Liver (tissue), 9 donors: ENCODE data around the gene HNRNPUL1. TPM values are rescaled to one million over a fixed set of nuclear protein-coding genes. Genes with fewer than 3 reads are reported as not detected.
A peak's percentile ranks its signal among the peaks of the same experiment; 100 is the strongest.

ENCODE experiments used
- DNase-seq: peaks from one replicate; pipeline ENCODE4 v3.0.0-alpha.2; 2017; ENCODE audit warnings: low spot score
- H3K27ac ChIP-seq, 2 donors: one replicate each; pipeline ENCODE4 v1.7.0; 2013; ENCODE audit warnings: inconsistent platforms in 2 of 2, low read length in 2 of 2, control low read depth in 1 of 2, low read depth in 1 of 2, mild to moderate bottlenecking in 1 of 2
- H3K27me3 ChIP-seq, 4 donors: one replicate each; pipeline versions ENCODE4 v1.6.1 to v1.7.0; 2013; ENCODE audit warnings: low read length in 3 of 4, inconsistent platforms in 1 of 4, mild to moderate bottlenecking in 1 of 4, moderate library complexity in 1 of 4; ENCODE audit not compliant: control insufficient read depth in 4 of 4, insufficient read depth in 4 of 4
- H3K36me3 ChIP-seq, 4 donors: one replicate each; pipeline versions ENCODE4 v1.6.1 to v1.7.0; 2013; ENCODE audit warnings: low read length in 3 of 4, mild to moderate bottlenecking in 3 of 4, low read depth in 1 of 4, moderate library complexity in 1 of 4; ENCODE audit not compliant: control insufficient read depth in 4 of 4, insufficient read depth in 3 of 4
- H3K4me1 ChIP-seq, 4 donors: one replicate each; pipeline versions ENCODE4 v1.6.1 to v1.7.0; 2013; ENCODE audit warnings: low read length in 3 of 4, mild to moderate bottlenecking in 3 of 4, moderate library complexity in 1 of 4; ENCODE audit not compliant: control insufficient read depth in 4 of 4, insufficient read depth in 4 of 4
- H3K4me3 ChIP-seq, 3 donors: one replicate each; pipeline versions ENCODE4 v1.6.1 to v1.7.0; 2013; ENCODE audit warnings: low read length in 3 of 3, control low read depth in 1 of 3, low read depth in 1 of 3, mild to moderate bottlenecking in 1 of 3
- H3K9ac ChIP-seq, 2 donors: one replicate each; pipeline ENCODE4 v1.7.0; 2013; ENCODE audit warnings: low read length in 2 of 2, mild to moderate bottlenecking in 2 of 2, moderate library complexity in 2 of 2, control low read depth in 1 of 2, low read depth in 1 of 2
- H3K9me3 ChIP-seq, 4 donors: one replicate each; pipeline versions ENCODE4 v1.6.1 to v1.7.0; 2013; ENCODE audit warnings: low read length in 3 of 4; ENCODE audit not compliant: control insufficient read depth in 4 of 4
- EGR1 ChIP-seq, 2 donors: IDR thresholded peaks; 2 replicates each; pipeline ENCODE4 v1.6.1; 2016 to 2018; ENCODE audit warnings: antibody characterized with exemption in 2 of 2, low read depth in 2 of 2
- FOXA2 ChIP-seq: IDR thresholded peaks from 2 replicates; pipeline ENCODE4 v1.6.1; 2016; ENCODE audit warnings: antibody characterized with exemption
- GABPA ChIP-seq, 2 donors: IDR thresholded peaks in 1 of 2; conservative IDR thresholded peaks in 1 of 2; 2 replicates each; pipeline ENCODE4 v1.6.1; 2016; ENCODE audit warnings: antibody characterized with exemption in 2 of 2, mild to moderate bottlenecking in 1 of 2, moderate library complexity in 1 of 2
- HNF4A ChIP-seq, 2 donors: conservative IDR thresholded peaks; 2 replicates each; pipeline ENCODE4 v1.6.1; 2016; ENCODE audit warnings: antibody characterized with exemption in 2 of 2, mild to moderate bottlenecking in 2 of 2
- JUND ChIP-seq, 2 donors: IDR thresholded peaks; 2 replicates each; pipeline ENCODE4 v1.6.1; 2016; ENCODE audit warnings: antibody characterized with exemption in 2 of 2
- NR2F2 ChIP-seq: IDR thresholded peaks from 2 replicates; pipeline ENCODE4 v1.6.1; 2016; ENCODE audit warnings: antibody characterized with exemption
- RAD21 ChIP-seq, 2 donors: IDR thresholded peaks; 2 replicates each; pipeline ENCODE4 v1.6.1; 2016; ENCODE audit warnings: antibody characterized with exemption in 2 of 2, mild to moderate bottlenecking in 2 of 2
- RXRA ChIP-seq, 2 donors: IDR thresholded peaks; 2 replicates each; pipeline ENCODE4 v1.6.1; 2017 to 2018; ENCODE audit warnings: antibody characterized with exemption in 2 of 2, mild to moderate bottlenecking in 1 of 2
- SP1 ChIP-seq: IDR thresholded peaks from 2 replicates; pipeline ENCODE4 v1.6.1; 2018; ENCODE audit warnings: antibody characterized with exemption, mild to moderate bottlenecking
- YY1 ChIP-seq: IDR thresholded peaks from 2 replicates; pipeline ENCODE4 v1.6.1; 2016; ENCODE audit warnings: antibody characterized with exemption, mild to moderate bottlenecking
- WGBS: extraction: QIAGEN DNeasy Blood & Tissue Kit; methylation state at CpG from one replicate; pipeline ENCODE4 v1.1.7; 2013; 5-methylcytosine and 5-hydroxymethylcytosine counted together
- polyA plus RNA-seq, 2 donors: library from polyadenylated mRNA; stranded (reverse) in 1 of 2; unstranded in 1 of 2; fragments of 200-250 nt in 1 of 2; fragments of >200 nt in 1 of 2; fragmentation: Nextera tagmentation in 1 of 2; extraction: Ambion mirVana in 1 of 2; gene quantifications; one replicate each; pipeline versions ENCODE4 v1.2.1 to v1.2.3, GENCODE V29; 2013 to 2015
- total RNA-seq, 2 donors: library from RNA; depleted of rRNA; stranded (reverse); fragments of >200 nt; gene quantifications; one replicate each; pipeline ENCODE4 v1.2.3, GENCODE V29; 2014
- TF ChIP-seq, protein P1 (sequence below): IDR thresholded peaks from 2 replicates; pipeline ENCODE4 v1.6.1; 2016; ENCODE audit warnings: antibody characterized with exemption
- TF ChIP-seq, protein P2 (sequence below): IDR thresholded peaks from 2 replicates; pipeline ENCODE4 v1.6.1; 2016; ENCODE audit warnings: antibody characterized with exemption
- TF ChIP-seq, protein P3 (sequence below): fragments of 150-350 bp; IDR thresholded peaks from 2 replicates; pipeline ENCODE4 v1.5.1; 2017; ENCODE audit warnings: improper control_type of control experiment, low read depth, low read length; ENCODE audit not compliant: missing input control
- TF ChIP-seq, protein P4 (sequence below): IDR thresholded peaks from 2 replicates; pipeline ENCODE4 v1.6.1; 2016; ENCODE audit warnings: antibody characterized with exemption, mild to moderate bottlenecking
- donor health status: healthy.
- donor health status: healthy.
- donor health status: healthy.
- donor health status: healthy.
- donor health status: healthy.

Gene HNRNPUL1
- total and polyA plus RNA-seq, 4 donors: 34.9 to 80.2 (median 45.7) TPM

DNA sequence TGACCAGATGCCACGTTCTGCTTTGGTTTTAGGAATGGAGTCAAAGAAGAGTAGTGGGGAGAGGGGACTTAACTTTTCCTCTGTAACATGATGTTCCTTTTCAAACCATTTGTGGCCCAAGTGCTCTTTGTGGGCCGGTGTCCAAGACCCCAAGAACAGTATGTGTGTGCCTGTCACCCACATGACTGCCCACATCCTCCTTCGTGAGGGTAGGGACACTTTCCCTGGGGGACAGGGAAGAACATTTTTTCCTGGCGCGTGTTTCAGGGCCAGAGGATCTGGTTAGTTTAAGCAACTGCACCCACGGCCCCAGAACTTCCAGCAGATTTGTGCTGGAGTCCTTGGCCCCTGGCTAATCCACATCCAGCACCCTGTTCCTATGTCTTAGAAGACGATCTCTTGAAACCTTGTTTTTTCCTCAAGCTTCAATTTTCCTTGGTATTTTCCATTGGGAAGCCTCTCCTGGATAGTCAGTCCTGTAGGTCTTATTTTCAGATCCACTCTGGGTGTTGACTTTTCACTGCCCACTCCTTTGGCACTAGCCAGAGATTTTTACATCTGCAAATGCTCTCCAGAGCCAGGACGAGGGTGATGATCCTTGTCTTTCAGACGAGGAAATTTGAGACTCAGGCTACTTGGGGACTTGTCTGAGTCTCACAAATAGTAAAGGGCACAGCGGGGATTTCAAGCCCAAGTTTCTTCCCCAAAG is 35.0 kb downstream of the HNRNPUL1 start:
- DNase-seq: no peak
- peak overlapping the region in 1 of 2 donors; percentile 14 for H3K27ac ChIP-seq
- H3K9ac ChIP-seq: peak overlapping the region in 1 of 2 donors; percentile 3
- H3K9me3 ChIP-seq: no peaks in the 10 kb centered on the region
- 78% methylated on average over 10 of the region's 10 CpGs for WGBS
- TF ChIP-seq NR2F2 (peak; percentile 44), GABPA (IDR thresholded peaks at IDR 0.05 in 1 of 2, conservative IDR thresholded peaks at IDR 0.05 in 1 of 2) (no peak), EGR1 (IDR thresholded peaks at IDR 0.05; ENCODE audit: low read depth in 2 of 2) (peak in 1 of 2 donors; percentile 27), RXRA (IDR thresholded peaks at IDR 0.05) (no peak), RAD21 (IDR thresholded peaks at IDR 0.05) (no peak)
- TF ChIP-seq, protein P1, sequence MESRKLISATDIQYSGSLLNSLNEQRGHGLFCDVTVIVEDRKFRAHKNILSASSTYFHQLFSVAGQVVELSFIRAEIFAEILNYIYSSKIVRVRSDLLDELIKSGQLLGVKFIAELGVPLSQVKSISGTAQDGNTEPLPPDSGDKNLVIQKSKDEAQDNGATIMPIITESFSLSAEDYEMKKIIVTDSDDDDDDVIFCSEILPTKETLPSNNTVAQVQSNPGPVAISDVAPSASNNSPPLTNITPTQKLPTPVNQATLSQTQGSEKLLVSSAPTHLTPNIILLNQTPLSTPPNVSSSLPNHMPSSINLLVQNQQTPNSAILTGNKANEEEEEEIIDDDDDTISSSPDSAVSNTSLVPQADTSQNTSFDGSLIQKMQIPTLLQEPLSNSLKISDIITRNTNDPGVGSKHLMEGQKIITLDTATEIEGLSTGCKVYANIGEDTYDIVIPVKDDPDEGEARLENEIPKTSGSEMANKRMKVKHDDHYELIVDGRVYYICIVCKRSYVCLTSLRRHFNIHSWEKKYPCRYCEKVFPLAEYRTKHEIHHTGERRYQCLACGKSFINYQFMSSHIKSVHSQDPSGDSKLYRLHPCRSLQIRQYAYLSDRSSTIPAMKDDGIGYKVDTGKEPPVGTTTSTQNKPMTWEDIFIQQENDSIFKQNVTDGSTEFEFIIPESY: no peak
- TF ChIP-seq, protein P2, sequence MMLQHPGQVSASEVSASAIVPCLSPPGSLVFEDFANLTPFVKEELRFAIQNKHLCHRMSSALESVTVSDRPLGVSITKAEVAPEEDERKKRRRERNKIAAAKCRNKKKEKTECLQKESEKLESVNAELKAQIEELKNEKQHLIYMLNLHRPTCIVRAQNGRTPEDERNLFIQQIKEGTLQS: no peak
- TF ChIP-seq, protein P3, sequence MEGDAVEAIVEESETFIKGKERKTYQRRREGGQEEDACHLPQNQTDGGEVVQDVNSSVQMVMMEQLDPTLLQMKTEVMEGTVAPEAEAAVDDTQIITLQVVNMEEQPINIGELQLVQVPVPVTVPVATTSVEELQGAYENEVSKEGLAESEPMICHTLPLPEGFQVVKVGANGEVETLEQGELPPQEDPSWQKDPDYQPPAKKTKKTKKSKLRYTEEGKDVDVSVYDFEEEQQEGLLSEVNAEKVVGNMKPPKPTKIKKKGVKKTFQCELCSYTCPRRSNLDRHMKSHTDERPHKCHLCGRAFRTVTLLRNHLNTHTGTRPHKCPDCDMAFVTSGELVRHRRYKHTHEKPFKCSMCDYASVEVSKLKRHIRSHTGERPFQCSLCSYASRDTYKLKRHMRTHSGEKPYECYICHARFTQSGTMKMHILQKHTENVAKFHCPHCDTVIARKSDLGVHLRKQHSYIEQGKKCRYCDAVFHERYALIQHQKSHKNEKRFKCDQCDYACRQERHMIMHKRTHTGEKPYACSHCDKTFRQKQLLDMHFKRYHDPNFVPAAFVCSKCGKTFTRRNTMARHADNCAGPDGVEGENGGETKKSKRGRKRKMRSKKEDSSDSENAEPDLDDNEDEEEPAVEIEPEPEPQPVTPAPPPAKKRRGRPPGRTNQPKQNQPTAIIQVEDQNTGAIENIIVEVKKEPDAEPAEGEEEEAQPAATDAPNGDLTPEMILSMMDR: no peak
- peaks cover 0 to 5% (median 1%) of the 10 kb centered on the region in 4 donors for H3K4me1 ChIP-seq
- H3K27me3 ChIP-seq: no peaks in the 10 kb centered on the region
- peaks cover 19 to 92% (median 72%) of the 10 kb centered on the region in 4 donors for H3K36me3 ChIP-seq
- H3K4me3 ChIP-seq: no peak overlapping the region

DNA sequence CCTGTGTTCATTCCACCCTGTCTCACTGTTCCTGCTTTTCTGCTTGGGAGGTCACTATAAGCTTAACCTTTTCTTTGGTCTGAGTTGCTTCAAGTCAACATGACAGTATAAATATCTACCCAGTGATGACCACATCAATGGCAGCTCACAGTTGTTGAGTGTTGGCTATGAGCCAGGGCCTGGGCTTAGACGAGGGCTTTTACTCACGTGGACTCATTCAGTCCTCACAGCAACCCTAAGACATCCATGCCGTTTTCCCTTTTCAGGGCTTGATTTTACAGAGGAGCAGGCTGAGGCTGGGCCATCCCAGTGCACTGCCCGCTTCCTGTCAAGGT is 35.5 kb downstream of the HNRNPUL1 start:
- 68% methylated on average over 4 of the region's 4 CpGs for WGBS
- no peak overlapping the region for H3K4me3 ChIP-seq
- TF ChIP-seq HNF4A (conservative IDR thresholded peaks at IDR 0.05) (no peak), YY1 (no peak), GABPA (IDR thresholded peaks at IDR 0.05 in 1 of 2, conservative IDR thresholded peaks at IDR 0.05 in 1 of 2) (no peak), SP1 (no peak), FOXA2 (no peak), EGR1 (IDR thresholded peaks at IDR 0.05; ENCODE audit: low read depth in 2 of 2) (no peak), JUND (IDR thresholded peaks at IDR 0.05) (no peak)
- TF ChIP-seq, protein P4, sequence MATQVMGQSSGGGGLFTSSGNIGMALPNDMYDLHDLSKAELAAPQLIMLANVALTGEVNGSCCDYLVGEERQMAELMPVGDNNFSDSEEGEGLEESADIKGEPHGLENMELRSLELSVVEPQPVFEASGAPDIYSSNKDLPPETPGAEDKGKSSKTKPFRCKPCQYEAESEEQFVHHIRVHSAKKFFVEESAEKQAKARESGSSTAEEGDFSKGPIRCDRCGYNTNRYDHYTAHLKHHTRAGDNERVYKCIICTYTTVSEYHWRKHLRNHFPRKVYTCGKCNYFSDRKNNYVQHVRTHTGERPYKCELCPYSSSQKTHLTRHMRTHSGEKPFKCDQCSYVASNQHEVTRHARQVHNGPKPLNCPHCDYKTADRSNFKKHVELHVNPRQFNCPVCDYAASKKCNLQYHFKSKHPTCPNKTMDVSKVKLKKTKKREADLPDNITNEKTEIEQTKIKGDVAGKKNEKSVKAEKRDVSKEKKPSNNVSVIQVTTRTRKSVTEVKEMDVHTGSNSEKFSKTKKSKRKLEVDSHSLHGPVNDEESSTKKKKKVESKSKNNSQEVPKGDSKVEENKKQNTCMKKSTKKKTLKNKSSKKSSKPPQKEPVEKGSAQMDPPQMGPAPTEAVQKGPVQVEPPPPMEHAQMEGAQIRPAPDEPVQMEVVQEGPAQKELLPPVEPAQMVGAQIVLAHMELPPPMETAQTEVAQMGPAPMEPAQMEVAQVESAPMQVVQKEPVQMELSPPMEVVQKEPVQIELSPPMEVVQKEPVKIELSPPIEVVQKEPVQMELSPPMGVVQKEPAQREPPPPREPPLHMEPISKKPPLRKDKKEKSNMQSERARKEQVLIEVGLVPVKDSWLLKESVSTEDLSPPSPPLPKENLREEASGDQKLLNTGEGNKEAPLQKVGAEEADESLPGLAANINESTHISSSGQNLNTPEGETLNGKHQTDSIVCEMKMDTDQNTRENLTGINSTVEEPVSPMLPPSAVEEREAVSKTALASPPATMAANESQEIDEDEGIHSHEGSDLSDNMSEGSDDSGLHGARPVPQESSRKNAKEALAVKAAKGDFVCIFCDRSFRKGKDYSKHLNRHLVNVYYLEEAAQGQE: no peak
- TF ChIP-seq, protein P3: no peak
- no peak for DNase-seq
- no peak overlapping the region for H3K9ac ChIP-seq
- H3K9me3 ChIP-seq: no peaks in the 10 kb centered on the region
- H3K27me3 ChIP-seq: no peaks in the 10 kb centered on the region
- H3K36me3 ChIP-seq: peaks cover 19 to 92% (median 71%) of the 10 kb centered on the region in 4 donors
- peaks cover 0 to 5% (median 1%) of the 10 kb centered on the region in 4 donors for H3K4me1 ChIP-seq
- peak overlapping the region in 1 of 2 donors; percentile 14 for H3K27ac ChIP-seq
